ENCODE data around the gene MAP2K6.

- TF ChIP-seq CTCF (conservative IDR thresholded peaks at IDR 0.05) (no peak), ZFX (IDR thresholded peaks at IDR 0.05) (no peak)
Measured at GRCh38 chr17:69430488-69430887, 16.0 kb downstream of the MAP2K6 start.

Data from C4-2B (cell line).